WTC11 (cell line): ENCODE results near the gene RSPRY1. TPM values are rescaled to one million over a fixed set of nuclear protein-coding genes. Genes with fewer than 3 reads are reported as not detected.
A peak's percentile ranks its signal among the peaks of the same experiment; 100 is the strongest.

ENCODE experiments used
- ATAC-seq: fragments of 200-7000 bp; cut with Tn5 transposase; 2 replicates; pipeline ENCODE4 v1.10.0; 2021; ENCODE audit warnings: mild to moderate bottlenecking, moderate library complexity
- CTCF ChIA-PET: fragments of 300-600 bp; sonication (Branson Sonifier 250); formaldehyde crosslinking; loops from one replicate; lab custom pipeline; 2021; ENCODE audit warnings: antibody characterized with exemption; lab: Charles Lee
- POLR2A ChIA-PET: fragments of 350-600 bp; sonication (Branson Sonifier 250); formaldehyde crosslinking; loops from one replicate; lab custom pipeline; 2021; ENCODE audit warnings: antibody characterized with exemption; lab: Charles Lee
- DNase-seq: peaks from one replicate; pipeline ENCODE4 v3.0.0; 2021; ENCODE audit warnings: low spot score
- H3K27ac Mint-ChIP-seq: 2 replicates; pipeline ENCODE4 v1.8.0; 2021; ENCODE audit warnings: mixed read lengths
- H3K27me3 Mint-ChIP-seq: 2 replicates; pipeline ENCODE4 v1.8.0; 2021; ENCODE audit warnings: low read depth, mild to moderate bottlenecking, moderate library complexity, mixed read lengths
- H3K36me3 Mint-ChIP-seq: 2 replicates; pipeline ENCODE4 v1.8.0; 2021; ENCODE audit warnings: mixed read lengths
- H3K4me1 Mint-ChIP-seq: 2 replicates; pipeline ENCODE4 v1.8.0; 2022; ENCODE audit warnings: mixed read lengths
- H3K4me3 Mint-ChIP-seq: 2 replicates; pipeline ENCODE4 v1.8.0; 2021; ENCODE audit warnings: mild to moderate bottlenecking, moderate library complexity, mixed read lengths
- H3K9me3 Mint-ChIP-seq: 2 replicates; pipeline ENCODE4 v1.8.0; 2021; ENCODE audit warnings: mixed read lengths
- ARID4B ChIP-seq: sonication (generic); formaldehyde crosslinking; IDR thresholded peaks from 2 replicates; pipeline ENCODE4 v1.8.0; 2023; ENCODE audit warnings: missing genetic modification reagents, mild to moderate bottlenecking, borderline replicate concordance
- ATF1 ChIP-seq: sonication (generic); formaldehyde crosslinking; IDR thresholded peaks from 2 replicates; pipeline ENCODE4 v1.8.1; 2023; ENCODE audit warnings: mild to moderate bottlenecking, moderate library complexity, missing genetic modification reagents
- E2F5 ChIP-seq: sonication (generic); formaldehyde crosslinking; IDR thresholded peaks from 2 replicates; pipeline ENCODE4 v1.8.1; 2022; ENCODE audit warnings: mild to moderate bottlenecking, moderate library complexity, missing genetic modification reagents
- ELF4 ChIP-seq: sonication (generic); formaldehyde crosslinking; IDR thresholded peaks from 2 replicates; pipeline ENCODE4 v1.8.1; 2022; ENCODE audit warnings: low read depth, mild to moderate bottlenecking, moderate library complexity, missing genetic modification reagents
- GABPB1 ChIP-seq: sonication (generic); formaldehyde crosslinking; IDR thresholded peaks from 2 replicates; pipeline ENCODE4 v1.8.1; 2023; ENCODE audit warnings: mild to moderate bottlenecking, missing genetic modification reagents
- IRF2 ChIP-seq: sonication (generic); formaldehyde crosslinking; IDR thresholded peaks from 2 replicates; pipeline ENCODE4 v1.8.0; 2022; ENCODE audit warnings: low read depth, missing genetic modification reagents, borderline replicate concordance
- JAZF1 ChIP-seq: fragments of 250-450 bp; sonication (Bioruptor Pico); IDR thresholded peaks from 2 replicates; pipeline ENCODE4 v1.9.0; 2021; ENCODE audit warnings: moderate library complexity, mild to moderate bottlenecking, inconsistent platforms
- MXD4 ChIP-seq: fragments of 250-450 bp; sonication (Bioruptor Pico); IDR thresholded peaks from 2 replicates; pipeline ENCODE4 v1.8.0; 2021; ENCODE audit warnings: mild to moderate bottlenecking, moderate library complexity, borderline replicate concordance
- PRRX2 ChIP-seq: fragments of 250-450 bp; sonication (Bioruptor Pico); IDR thresholded peaks from 2 replicates; pipeline ENCODE4 v1.8.0; 2021; ENCODE audit warnings: mild to moderate bottlenecking
- ZBTB43 ChIP-seq: sonication (generic); formaldehyde crosslinking; IDR thresholded peaks from 2 replicates; pipeline ENCODE4 v1.8.1; 2023; ENCODE audit warnings: mild to moderate bottlenecking, missing genetic modification reagents
- ZNF138 ChIP-seq: sonication (generic); formaldehyde crosslinking; conservative IDR thresholded peaks from 2 replicates; pipeline ENCODE4 v1.8.1; 2022; ENCODE audit warnings: mild to moderate bottlenecking, moderate library complexity, missing genetic modification reagents
- ZNF232 ChIP-seq: sonication (generic); formaldehyde crosslinking; IDR thresholded peaks from 2 replicates; pipeline ENCODE4 v1.8.0; 2022; ENCODE audit warnings: mild to moderate bottlenecking, missing genetic modification reagents
- ZNF423 ChIP-seq: fragments of 250-450 bp; sonication (Bioruptor Pico); IDR thresholded peaks from 2 replicates; pipeline ENCODE4 v2.1.2; 2022; ENCODE audit warnings: mild to moderate bottlenecking, moderate library complexity
- total RNA-seq: library from RNA; stranded (reverse); gene quantifications from 3 replicates; pipeline ENCODE4 v1.2.3, GENCODE V29; 2021
- TF ChIP-seq, protein P1 (sequence below): sonication (generic); formaldehyde crosslinking; IDR thresholded peaks from 2 replicates; pipeline ENCODE4 v1.8.1; 2023; ENCODE audit warnings: mild to moderate bottlenecking, moderate library complexity, missing genetic modification reagents
- TF ChIP-seq, protein P2 (sequence below): sonication (generic); formaldehyde crosslinking; conservative IDR thresholded peaks from 2 replicates; pipeline ENCODE4 v1.8.1; 2022; ENCODE audit warnings: mild to moderate bottlenecking, missing genetic modification reagents
- TF ChIP-seq, protein P3 (sequence below): fragments of 200-600 bp; IDR thresholded peaks from 2 replicates; pipeline ENCODE4 v1.8.0; 2022; ENCODE audit warnings: antibody characterized with exemption
- TF ChIP-seq, protein P4 (sequence below): sonication (generic); formaldehyde crosslinking; IDR thresholded peaks from 2 replicates; pipeline ENCODE4 v1.8.0; 2022; ENCODE audit warnings: mild to moderate bottlenecking, missing genetic modification reagents

Gene RSPRY1
- total RNA-seq, 1 experiment from 2014 or later = 26.8 TPM

DNA sequence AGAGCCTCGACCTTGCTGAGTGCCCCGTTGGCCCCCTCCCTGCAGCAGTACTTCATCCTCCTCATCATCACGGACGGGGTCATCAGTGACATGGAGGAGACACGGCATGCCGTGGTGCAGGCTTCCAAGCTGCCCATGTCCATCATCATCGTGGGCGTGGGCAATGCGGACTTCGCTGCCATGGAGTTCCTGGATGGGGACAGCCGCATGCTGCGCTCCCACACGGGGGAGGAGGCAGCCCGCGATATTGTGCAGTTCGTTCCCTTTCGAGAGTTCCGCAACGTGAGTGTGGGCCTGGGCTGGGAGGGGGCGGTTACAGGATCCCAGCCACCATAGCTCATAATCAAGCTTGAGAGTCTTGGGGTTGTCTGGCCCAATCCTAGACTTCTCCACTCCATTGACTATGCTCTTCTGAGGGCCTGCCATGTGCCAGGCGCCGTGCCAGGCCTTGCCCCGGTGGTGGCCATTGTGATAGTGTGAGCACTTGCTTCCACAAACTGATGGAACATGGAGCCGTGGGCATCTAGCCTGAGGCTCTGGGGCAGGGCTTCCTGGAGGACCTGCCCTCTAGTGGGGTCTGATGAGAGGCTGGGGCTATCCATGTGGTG, 40.0 kb upstream of the RSPRY1 start:
- POLR2A ChIA-PET = no interaction called here
- H3K27ac Mint-ChIP-seq = 0 out of 2 replicates have a peak overlapping the region, but pooled peaks have one; percentile 63
- DNase-seq (no peak), ATAC-seq (no peak)
- no peaks in the 10 kb centered on the region for H3K36me3 Mint-ChIP-seq
- H3K4me1 Mint-ChIP-seq = peaks cover 55% of the 10 kb centered on the region
- no peaks in the 10 kb centered on the region for H3K9me3 Mint-ChIP-seq
- CTCF ChIA-PET = interaction anchor here (1.2 to 3.1 kb wide), 3 partner anchors 11 to 62 kb away, joined by 4 to 15 read pairs (median 6); partner anchors contain the start of gene CPNE2
- H3K27me3 Mint-ChIP-seq = no peaks in the 10 kb centered on the region
- no peak overlapping the region for H3K4me3 Mint-ChIP-seq
- 0 out of 2 replicates have a peak, but pooled peaks have one; percentile 17 for TF ChIP-seq E2F5
- TF ChIP-seq, protein P1, sequence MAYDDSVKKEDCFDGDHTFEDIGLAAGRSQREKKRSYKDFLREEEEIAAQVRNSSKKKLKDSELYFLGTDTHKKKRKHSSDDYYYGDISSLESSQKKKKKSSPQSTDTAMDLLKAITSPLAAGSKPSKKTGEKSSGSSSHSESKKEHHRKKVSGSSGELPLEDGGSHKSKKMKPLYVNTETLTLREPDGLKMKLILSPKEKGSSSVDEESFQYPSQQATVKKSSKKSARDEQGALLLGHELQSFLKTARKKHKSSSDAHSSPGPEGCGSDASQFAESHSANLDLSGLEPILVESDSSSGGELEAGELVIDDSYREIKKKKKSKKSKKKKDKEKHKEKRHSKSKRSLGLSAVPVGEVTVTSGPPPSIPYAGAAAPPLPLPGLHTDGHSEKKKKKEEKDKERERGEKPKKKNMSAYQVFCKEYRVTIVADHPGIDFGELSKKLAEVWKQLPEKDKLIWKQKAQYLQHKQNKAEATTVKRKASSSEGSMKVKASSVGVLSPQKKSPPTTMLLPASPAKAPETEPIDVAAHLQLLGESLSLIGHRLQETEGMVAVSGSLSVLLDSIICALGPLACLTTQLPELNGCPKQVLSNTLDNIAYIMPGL (CRISPR knock-in tag) = no peak
- TF ChIP-seq, protein P2, sequence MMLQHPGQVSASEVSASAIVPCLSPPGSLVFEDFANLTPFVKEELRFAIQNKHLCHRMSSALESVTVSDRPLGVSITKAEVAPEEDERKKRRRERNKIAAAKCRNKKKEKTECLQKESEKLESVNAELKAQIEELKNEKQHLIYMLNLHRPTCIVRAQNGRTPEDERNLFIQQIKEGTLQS (CRISPR knock-in tag) = no peak

GRCh38 chr16:57146735-57147134, 39.4 kb upstream of the RSPRY1 start:
- peaks cover 61% of the 10 kb centered on the region for H3K4me1 Mint-ChIP-seq
- H3K4me3 Mint-ChIP-seq = no peak overlapping the region
- CTCF ChIA-PET = interaction anchor here (3.1 kb wide), 1 partner anchor 54 kb away, joined by 15 read pairs; the partner anchor contains the start of gene CPNE2
- peak; percentile 51 for DNase-seq
- TF ChIP-seq, protein P3, sequence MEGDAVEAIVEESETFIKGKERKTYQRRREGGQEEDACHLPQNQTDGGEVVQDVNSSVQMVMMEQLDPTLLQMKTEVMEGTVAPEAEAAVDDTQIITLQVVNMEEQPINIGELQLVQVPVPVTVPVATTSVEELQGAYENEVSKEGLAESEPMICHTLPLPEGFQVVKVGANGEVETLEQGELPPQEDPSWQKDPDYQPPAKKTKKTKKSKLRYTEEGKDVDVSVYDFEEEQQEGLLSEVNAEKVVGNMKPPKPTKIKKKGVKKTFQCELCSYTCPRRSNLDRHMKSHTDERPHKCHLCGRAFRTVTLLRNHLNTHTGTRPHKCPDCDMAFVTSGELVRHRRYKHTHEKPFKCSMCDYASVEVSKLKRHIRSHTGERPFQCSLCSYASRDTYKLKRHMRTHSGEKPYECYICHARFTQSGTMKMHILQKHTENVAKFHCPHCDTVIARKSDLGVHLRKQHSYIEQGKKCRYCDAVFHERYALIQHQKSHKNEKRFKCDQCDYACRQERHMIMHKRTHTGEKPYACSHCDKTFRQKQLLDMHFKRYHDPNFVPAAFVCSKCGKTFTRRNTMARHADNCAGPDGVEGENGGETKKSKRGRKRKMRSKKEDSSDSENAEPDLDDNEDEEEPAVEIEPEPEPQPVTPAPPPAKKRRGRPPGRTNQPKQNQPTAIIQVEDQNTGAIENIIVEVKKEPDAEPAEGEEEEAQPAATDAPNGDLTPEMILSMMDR = peak; percentile 38; the same call in 1 of the 2 replicates
- no peak for TF ChIP-seq ELF4 (CRISPR knock-in tag)
- TF ChIP-seq, all 79 proteins: peak for 1
- peak overlapping the region; percentile 97; the same call in 1 of the 2 replicates for H3K27ac Mint-ChIP-seq
- POLR2A ChIA-PET = no interaction called here
- no peaks in the 10 kb centered on the region for H3K27me3 Mint-ChIP-seq
- H3K9me3 Mint-ChIP-seq = no peaks in the 10 kb centered on the region
- no peaks in the 10 kb centered on the region for H3K36me3 Mint-ChIP-seq
- ATAC-seq = peak; percentile 54

- ChIA-PET CTCF (interaction anchor here (0.9 to 5.8 kb wide), 2 partner anchors 55 to 63 kb away, joined by 4 to 56 read pairs; partner anchors contain the start of gene CPNE2), POLR2A (interaction anchor here (0.6 kb wide), 1 partner anchor 60 kb away, joined by 3 read pairs; no protein-coding TSS in a partner anchor)
- no peak for DNase-seq
- H3K27ac Mint-ChIP-seq = peak overlapping the region; percentile 97
- peak overlapping the region; percentile 33; the same call in 1 of the 2 replicates for H3K4me3 Mint-ChIP-seq
- peak; percentile 25 for ATAC-seq
- H3K9me3 Mint-ChIP-seq = no peaks in the 10 kb centered on the region
- peaks cover 67% of the 10 kb centered on the region for H3K4me1 Mint-ChIP-seq
- H3K27me3 Mint-ChIP-seq = no peaks in the 10 kb centered on the region
- H3K36me3 Mint-ChIP-seq = peaks cover 6% of the 10 kb centered on the region
- no peak for TF ChIP-seq PRRX2 (CRISPR knock-in tag)
- no peak for TF ChIP-seq ARID4B (CRISPR knock-in tag)
- no peak for TF ChIP-seq ZNF423 (CRISPR knock-in tag)
- no peak for TF ChIP-seq ATF1 (CRISPR knock-in tag)
- no peak for TF ChIP-seq GABPB1 (CRISPR knock-in tag)
- no peak for TF ChIP-seq MXD4 (CRISPR knock-in tag)
- no peak for TF ChIP-seq JAZF1 (CRISPR knock-in tag)
- no peak for TF ChIP-seq IRF2
- TF ChIP-seq, protein P4, sequence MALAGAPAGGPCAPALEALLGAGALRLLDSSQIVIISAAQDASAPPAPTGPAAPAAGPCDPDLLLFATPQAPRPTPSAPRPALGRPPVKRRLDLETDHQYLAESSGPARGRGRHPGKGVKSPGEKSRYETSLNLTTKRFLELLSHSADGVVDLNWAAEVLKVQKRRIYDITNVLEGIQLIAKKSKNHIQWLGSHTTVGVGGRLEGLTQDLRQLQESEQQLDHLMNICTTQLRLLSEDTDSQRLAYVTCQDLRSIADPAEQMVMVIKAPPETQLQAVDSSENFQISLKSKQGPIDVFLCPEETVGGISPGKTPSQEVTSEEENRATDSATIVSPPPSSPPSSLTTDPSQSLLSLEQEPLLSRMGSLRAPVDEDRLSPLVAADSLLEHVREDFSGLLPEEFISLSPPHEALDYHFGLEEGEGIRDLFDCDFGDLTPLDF (CRISPR knock-in tag) = no peak
- 0 out of 2 replicates have a peak, but pooled peaks have one; percentile 11 for TF ChIP-seq ZNF232 (CRISPR knock-in tag)
- TF ChIP-seq ZBTB43 (CRISPR knock-in tag) = no peak
- no peak for TF ChIP-seq ZNF138
Observed at GRCh38 chr16:57147381-57148221, 38.5 kb upstream of the RSPRY1 start.
